HEK293T (cell line): ENCODE data around the gene CPSF4L.

Experiments
- ELF4 ChIP-seq: fragments of 450-650 bp; IDR thresholded peaks from 2 replicates; pipeline ENCODE4 v1.6.1; 2017; ENCODE audit warnings: antibody characterized with exemption
- FOXA1 ChIP-seq: fragments of 450-650 bp; IDR thresholded peaks from 2 replicates; pipeline ENCODE4 v1.6.1; 2016; ENCODE audit warnings: mild to moderate bottlenecking
- FOXM1 ChIP-seq: fragments of 450-650 bp; IDR thresholded peaks from 2 replicates; pipeline ENCODE4 v1.6.1; 2017; ENCODE audit warnings: mild to moderate bottlenecking, borderline replicate concordance
- TARDBP ChIP-seq: fragments of 450-650 bp; IDR thresholded peaks from 2 replicates; pipeline ENCODE4 v1.6.1; 2016

DNA sequence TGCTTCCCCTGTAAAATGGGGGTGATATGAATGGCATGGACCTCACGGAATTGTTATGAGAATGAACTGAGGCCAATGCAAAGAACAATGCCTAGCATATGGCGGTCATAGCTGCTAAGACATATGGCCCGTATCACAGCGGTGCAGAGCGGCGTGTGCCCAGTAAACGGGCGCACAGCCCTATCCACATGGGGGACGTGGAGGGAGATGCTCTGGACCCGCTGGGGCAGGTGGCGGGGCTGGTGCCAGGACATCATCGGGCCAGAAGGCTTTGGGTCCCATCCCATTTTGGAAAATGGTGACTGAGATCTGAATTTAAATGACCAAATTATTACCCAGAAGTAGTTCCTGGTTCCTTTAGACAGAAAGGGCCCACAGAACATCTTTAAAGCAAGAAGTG is 18.5 kb upstream of the CPSF4L start:
- no peak for TF ChIP-seq TARDBP
- no peak for TF ChIP-seq FOXA1
- TF ChIP-seq FOXM1, result no peak
- no peak for TF ChIP-seq ELF4
